ENCODE data around the gene PLCXD3. TPM values are rescaled to one million over a fixed set of nuclear protein-coding genes. Genes with fewer than 3 reads are reported as not detected.

The PLCXD3 gene
- total RNA-seq, 1 donor from 2014 or later = not detected

DNA sequence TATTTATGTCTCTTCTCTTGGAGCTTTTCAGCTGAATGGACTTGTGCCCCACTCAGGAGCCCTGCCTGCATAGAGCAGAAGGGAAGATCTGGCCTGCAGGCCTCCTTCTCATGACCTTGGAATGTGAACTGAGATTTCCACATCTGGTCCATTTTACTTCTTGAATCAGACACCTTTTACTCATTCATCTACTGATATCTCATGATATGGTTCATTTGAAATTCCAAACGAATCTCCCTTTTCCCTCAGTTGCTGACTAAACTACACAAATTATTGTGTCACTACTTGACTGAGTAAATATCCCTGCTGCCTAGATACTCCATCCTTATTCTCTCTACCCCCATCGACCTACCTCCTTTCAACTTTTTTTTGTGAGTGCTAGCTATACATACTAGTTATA is 138.7 kb downstream of the PLCXD3 start:
- Mint-ChIP-seq H3K27ac (ENCODE audit: unreplicated experiment) (no peak overlapping the region), H3K4me1 (ENCODE audit: low read depth) (no peaks in the 10 kb centered on the region), H3K36me3 (ENCODE audit: low read depth) (no peaks in the 10 kb centered on the region), H3K4me3 (ENCODE audit: unreplicated experiment) (no peak overlapping the region), H3K9me3 (ENCODE audit: low read depth) (no peaks in the 10 kb centered on the region), H3K27me3 (ENCODE audit: low read depth) (peaks cover 6% of the 10 kb centered on the region)
- DNase-seq (ENCODE audit: low spot score) = no peak
- TF ChIP-seq, protein P1, sequence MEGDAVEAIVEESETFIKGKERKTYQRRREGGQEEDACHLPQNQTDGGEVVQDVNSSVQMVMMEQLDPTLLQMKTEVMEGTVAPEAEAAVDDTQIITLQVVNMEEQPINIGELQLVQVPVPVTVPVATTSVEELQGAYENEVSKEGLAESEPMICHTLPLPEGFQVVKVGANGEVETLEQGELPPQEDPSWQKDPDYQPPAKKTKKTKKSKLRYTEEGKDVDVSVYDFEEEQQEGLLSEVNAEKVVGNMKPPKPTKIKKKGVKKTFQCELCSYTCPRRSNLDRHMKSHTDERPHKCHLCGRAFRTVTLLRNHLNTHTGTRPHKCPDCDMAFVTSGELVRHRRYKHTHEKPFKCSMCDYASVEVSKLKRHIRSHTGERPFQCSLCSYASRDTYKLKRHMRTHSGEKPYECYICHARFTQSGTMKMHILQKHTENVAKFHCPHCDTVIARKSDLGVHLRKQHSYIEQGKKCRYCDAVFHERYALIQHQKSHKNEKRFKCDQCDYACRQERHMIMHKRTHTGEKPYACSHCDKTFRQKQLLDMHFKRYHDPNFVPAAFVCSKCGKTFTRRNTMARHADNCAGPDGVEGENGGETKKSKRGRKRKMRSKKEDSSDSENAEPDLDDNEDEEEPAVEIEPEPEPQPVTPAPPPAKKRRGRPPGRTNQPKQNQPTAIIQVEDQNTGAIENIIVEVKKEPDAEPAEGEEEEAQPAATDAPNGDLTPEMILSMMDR (IDR thresholded peaks at IDR 0.05) = no peak

DNA sequence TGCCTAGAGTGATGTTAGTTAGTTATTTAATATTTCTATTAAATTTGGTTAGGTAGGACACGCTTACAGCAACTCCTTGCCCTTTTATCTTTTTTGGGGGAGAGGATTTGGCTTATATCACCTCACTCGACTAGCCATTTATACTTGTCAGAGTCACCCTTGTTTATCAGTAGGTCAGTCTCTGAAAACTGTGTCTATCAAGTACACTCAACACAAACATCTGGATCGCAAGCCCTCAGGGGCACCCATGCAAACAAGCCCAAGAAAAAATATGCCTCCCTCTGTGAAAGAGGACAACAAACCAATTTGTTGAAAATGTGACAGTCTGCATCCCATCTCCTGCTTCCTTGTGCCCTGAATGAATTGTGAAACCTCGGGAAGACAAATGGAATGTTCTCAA is 139.9 kb downstream of the PLCXD3 start:
- Mint-ChIP-seq H3K27me3 (ENCODE audit: low read depth) (no peaks in the 10 kb centered on the region), H3K4me1 (ENCODE audit: low read depth) (no peaks in the 10 kb centered on the region), H3K4me3 (ENCODE audit: unreplicated experiment) (no peak overlapping the region), H3K9me3 (ENCODE audit: low read depth) (no peaks in the 10 kb centered on the region), H3K36me3 (ENCODE audit: low read depth) (no peaks in the 10 kb centered on the region), H3K27ac (ENCODE audit: unreplicated experiment) (no peak overlapping the region)
- DNase-seq (ENCODE audit: low spot score) = no peak
- TF ChIP-seq, protein P1 (IDR thresholded peaks at IDR 0.05) = no peak

DNA sequence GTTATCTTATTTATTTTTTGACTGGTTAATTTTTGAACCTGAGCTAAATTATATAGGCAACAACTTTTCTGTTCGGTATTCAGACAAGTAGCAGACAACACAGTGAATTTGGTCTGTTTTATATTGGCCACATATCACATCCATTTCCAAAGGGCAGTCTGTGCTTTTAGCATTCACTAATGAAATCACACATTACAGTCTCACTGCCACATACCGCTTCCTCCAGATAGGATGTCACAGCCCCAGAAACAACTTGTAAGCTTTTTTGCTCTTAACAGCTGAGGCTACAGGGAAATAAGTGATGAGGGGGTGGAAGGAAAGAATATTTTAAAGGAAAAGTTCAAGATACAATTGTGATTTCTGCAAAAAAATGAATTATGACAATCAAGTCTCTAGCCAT is 140.6 kb downstream of the PLCXD3 start:
- no peak for DNase-seq (ENCODE audit: low spot score)
- Mint-ChIP-seq H3K4me3 (ENCODE audit: unreplicated experiment) (no peak overlapping the region), H3K27me3 (ENCODE audit: low read depth) (no peaks in the 10 kb centered on the region), H3K36me3 (ENCODE audit: low read depth) (no peaks in the 10 kb centered on the region), H3K9me3 (ENCODE audit: low read depth) (no peaks in the 10 kb centered on the region), H3K27ac (ENCODE audit: unreplicated experiment) (no peak overlapping the region), H3K4me1 (ENCODE audit: low read depth) (no peaks in the 10 kb centered on the region)
- TF ChIP-seq, protein P1 (IDR thresholded peaks at IDR 0.05) = no peak

DNA sequence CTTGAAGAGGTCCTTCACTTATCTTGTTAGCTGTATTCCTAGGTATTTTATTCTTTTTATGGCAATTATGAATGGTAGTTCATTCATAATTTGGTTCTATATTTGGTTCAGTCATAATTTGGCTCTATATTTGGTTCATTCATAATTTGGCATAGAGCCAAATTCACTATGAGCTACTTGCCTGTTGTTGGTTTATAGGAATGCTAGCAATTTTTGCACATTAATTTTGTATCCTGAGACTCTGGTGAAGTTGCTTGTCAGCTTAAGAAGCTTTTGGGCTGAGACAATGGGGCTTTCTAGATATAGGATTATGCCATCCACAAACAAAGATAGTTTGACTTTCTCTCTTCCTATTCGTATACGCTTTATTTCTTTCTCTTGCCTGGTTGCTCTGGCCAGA is 142.2 kb downstream of the PLCXD3 start:
- Mint-ChIP-seq H3K27me3 (ENCODE audit: low read depth) (no peaks in the 10 kb centered on the region), H3K9me3 (ENCODE audit: low read depth) (no peaks in the 10 kb centered on the region), H3K27ac (ENCODE audit: unreplicated experiment) (no peak overlapping the region), H3K36me3 (ENCODE audit: low read depth) (no peaks in the 10 kb centered on the region), H3K4me3 (ENCODE audit: unreplicated experiment) (no peak overlapping the region), H3K4me1 (ENCODE audit: low read depth) (no peaks in the 10 kb centered on the region)
- TF ChIP-seq, protein P1 (IDR thresholded peaks at IDR 0.05) = no peak
- no peak for DNase-seq (ENCODE audit: low spot score)

DNA sequence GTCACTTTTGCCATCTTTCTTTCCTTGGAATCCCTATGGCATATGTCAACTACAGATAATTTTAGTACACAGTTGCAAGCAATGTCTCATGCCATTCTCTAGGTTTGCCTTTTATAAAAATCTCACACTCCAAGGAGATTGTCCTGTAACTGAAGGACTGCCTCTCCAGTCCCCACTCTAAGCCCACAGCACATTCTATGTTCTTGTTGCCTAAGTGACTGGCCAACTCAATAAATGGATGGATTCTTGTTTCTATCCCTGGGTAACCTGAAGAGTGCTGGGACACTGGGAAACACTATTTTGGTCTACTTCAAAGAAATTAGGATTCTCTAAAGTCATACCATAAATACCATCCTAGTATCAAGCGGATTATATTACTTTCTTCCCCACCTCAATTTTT is 145.0 kb downstream of the PLCXD3 start:
- H3K27ac Mint-ChIP-seq (ENCODE audit: unreplicated experiment) = no peak overlapping the region
- no peak overlapping the region for H3K4me3 Mint-ChIP-seq (ENCODE audit: unreplicated experiment)
- TF ChIP-seq, protein P1 (IDR thresholded peaks at IDR 0.05) = no peak

More for the DNA sequence above, 145.0 kb downstream of the PLCXD3 start:
- no peaks in the 10 kb centered on the region for H3K27me3 Mint-ChIP-seq (ENCODE audit: low read depth)
- H3K4me1 Mint-ChIP-seq (ENCODE audit: low read depth) = no peaks in the 10 kb centered on the region
- no peaks in the 10 kb centered on the region for H3K9me3 Mint-ChIP-seq (ENCODE audit: low read depth)
- H3K36me3 Mint-ChIP-seq (ENCODE audit: low read depth) = no peaks in the 10 kb centered on the region
- DNase-seq (ENCODE audit: low spot score) = no peak
